HEK293 (cell line): ENCODE data around the gene ZNF574.
A peak's percentile ranks its signal among the peaks of the same experiment; 100 is the strongest.
"Not testable (repeated sequence)": the region's sequence is repeated elsewhere in the genome, so short reads cannot be mapped to it uniquely, and the experiment has no call there.

ENCODE experiments used
- CTCF ChIA-PET: fragments of 350-600 bp; formaldehyde crosslinking; extraction: SDS; loops from one replicate; lab custom pipeline; 2021; ENCODE audit warnings: antibody characterized with exemption; lab: Yijun Ruan, JAX
- POLR2A ChIA-PET: fragments of 300-600 bp; formaldehyde crosslinking; extraction: SDS; loops from one replicate; lab custom pipeline; 2020; ENCODE audit warnings: antibody characterized with exemption, inconsistent platforms; lab: Yijun Ruan, JAX
- H3K27ac ChIP-seq: fragments of 200-500 bp; sonication (Bioruptor generic); 2 replicates; pipeline ENCODE4 v1.5.1; 2014; ENCODE audit warnings: low read depth, low read length, control low read depth, inconsistent platforms; ENCODE audit errors: extremely low read depth
- H3K36me3 ChIP-seq, 2 experiments: fragments of 200-500 bp in 1 of 2; sonication (Bioruptor generic) in 1 of 2; 1 replicate in 1 of 2; 2 replicates in 1 of 2; pipeline ENCODE4 v1.5.1; 2014 to 2017; ENCODE audit warnings: inconsistent platforms in 2 of 2, low read length in 2 of 2; ENCODE audit not compliant: control insufficient read depth in 2 of 2, insufficient read depth in 1 of 2
- H3K4me1 ChIP-seq: fragments of 200-500 bp; sonication (Bioruptor generic); 2 replicates; pipeline ENCODE4 v1.5.1; 2014; ENCODE audit warnings: mild to moderate bottlenecking, low read length, inconsistent platforms; ENCODE audit not compliant: control insufficient read depth, insufficient read depth
- H3K4me3 ChIP-seq: 2 replicates; pipeline ENCODE4 v1.5.1; 2011; ENCODE audit warnings: low read depth, mild to moderate bottlenecking, control low read depth, low read length, moderate library complexity
- H3K9me3 ChIP-seq: fragments of 200-500 bp; sonication (Bioruptor generic); 2 replicates; pipeline ENCODE4 v1.5.1; 2014; ENCODE audit warnings: low read depth, low read length, inconsistent platforms; ENCODE audit not compliant: control insufficient read depth, insufficient read depth
- GLI2 ChIP-seq: fragments of 450-650 bp; formaldehyde crosslinking; IDR thresholded peaks from 2 replicates; pipeline ENCODE4; 2017; ENCODE audit warnings: missing biosample characterization, missing genetic modification characterization, low read depth, borderline replicate concordance
- HOXC10 ChIP-seq: sonication (generic); formaldehyde crosslinking; IDR thresholded peaks from 2 replicates; pipeline ENCODE4 v1.8.1; 2023; ENCODE audit warnings: mild to moderate bottlenecking, missing genetic modification reagents
- KLF1 ChIP-seq: fragments of 450-650 bp; formaldehyde crosslinking; IDR thresholded peaks from 2 replicates; pipeline ENCODE4 v1.5.1; 2016; ENCODE audit warnings: missing biosample characterization, missing genetic modification characterization
- KLF10 ChIP-seq: fragments of 450-650 bp; IDR thresholded peaks from 2 replicates; pipeline ENCODE4 v1.5.1; 2018; ENCODE audit warnings: missing biosample characterization, mild to moderate bottlenecking, missing genetic modification characterization
- KLF9 ChIP-seq: fragments of 450-650 bp; formaldehyde crosslinking; IDR thresholded peaks from 2 replicates; pipeline ENCODE4 v1.5.1; 2016; ENCODE audit warnings: missing biosample characterization, missing genetic modification characterization, low read depth
- PRDM1 ChIP-seq: fragments of 450-650 bp; formaldehyde crosslinking; IDR thresholded peaks from 2 replicates; pipeline ENCODE4; 2016; ENCODE audit warnings: missing biosample characterization, missing genetic modification characterization
- SCRT1 ChIP-seq: fragments of 450-650 bp; formaldehyde crosslinking; IDR thresholded peaks from 2 replicates; pipeline ENCODE4 v1.5.1; 2016; ENCODE audit warnings: missing biosample characterization, missing genetic modification characterization, borderline replicate concordance
- SCRT2 ChIP-seq: fragments of 450-650 bp; formaldehyde crosslinking; IDR thresholded peaks from 2 replicates; pipeline ENCODE4 v1.5.1; 2016; ENCODE audit warnings: missing biosample characterization, missing genetic modification characterization
- ZBTB10 ChIP-seq: fragments of 450-650 bp; formaldehyde crosslinking; IDR thresholded peaks from 2 replicates; pipeline ENCODE4 v1.5.1; 2016; ENCODE audit warnings: missing biosample characterization, missing genetic modification characterization
- ZFHX2 ChIP-seq: fragments of 450-650 bp; formaldehyde crosslinking; conservative IDR thresholded peaks from 2 replicates; pipeline ENCODE4 v1.5.1; 2016; ENCODE audit warnings: missing biosample characterization, missing genetic modification characterization
- ZFP3 ChIP-seq: fragments of 450-650 bp; formaldehyde crosslinking; IDR thresholded peaks from 2 replicates; pipeline ENCODE4 v1.5.1; 2016; ENCODE audit warnings: low read depth, missing biosample characterization, missing genetic modification characterization
- ZNF18 ChIP-seq: fragments of 450-650 bp; formaldehyde crosslinking; IDR thresholded peaks from 2 replicates; pipeline ENCODE4 v1.5.1; 2016; ENCODE audit warnings: missing biosample characterization, missing genetic modification characterization
- ZNF621 ChIP-seq: fragments of 450-650 bp; formaldehyde crosslinking; IDR thresholded peaks from 2 replicates; pipeline ENCODE4 v1.5.1; 2017; ENCODE audit warnings: missing biosample characterization, missing genetic modification characterization
- ZNF623 ChIP-seq: fragments of 450-650 bp; formaldehyde crosslinking; IDR thresholded peaks from 2 replicates; pipeline ENCODE4 v1.5.1; 2016; ENCODE audit warnings: missing biosample characterization, missing genetic modification characterization
- ZNF704 ChIP-seq: fragments of 450-650 bp; formaldehyde crosslinking; IDR thresholded peaks from 2 replicates; pipeline ENCODE4 v1.5.1; 2016; ENCODE audit warnings: missing biosample characterization, missing genetic modification characterization
- ZNF791 ChIP-seq: fragments of 450-650 bp; formaldehyde crosslinking; IDR thresholded peaks from 2 replicates; pipeline ENCODE4 v1.5.1; 2016; ENCODE audit warnings: missing biosample characterization, missing genetic modification characterization
- ZNF830 ChIP-seq: fragments of 450-650 bp; IDR thresholded peaks from 2 replicates; pipeline ENCODE4 v1.5.0; 2018; ENCODE audit warnings: missing biosample characterization, missing genetic modification characterization, low read depth, mild to moderate bottlenecking, moderate library complexity
- ZSCAN18 ChIP-seq: fragments of 450-650 bp; formaldehyde crosslinking; IDR thresholded peaks from 2 replicates; pipeline ENCODE4 v1.5.1; 2016; ENCODE audit warnings: missing biosample characterization, missing genetic modification characterization

Gene ZNF574

GRCh38 chr19:42040491-42040890 lies 35.5 kb upstream of the ZNF574 start:
- peak; percentile 58; the same call in 1 of the 2 replicates for TF ChIP-seq SCRT1 (tag by site-specific recombination)
- peak; percentile 73 for TF ChIP-seq ZFHX2 (tag by site-specific recombination)
- TF ChIP-seq KLF1 (tag by site-specific recombination), result peak; percentile 20; the same call in 1 of the 2 replicates
- peak; percentile 95 for TF ChIP-seq SCRT2 (tag by site-specific recombination)
- H3K4me1 ChIP-seq, H3K9me3 ChIP-seq, H3K27ac ChIP-seq, H3K4me3 ChIP-seq, H3K36me3 ChIP-seq: not testable (repeated sequence)
- ChIA-PET POLR2A (interaction anchor here (1.5 kb wide), 1 partner anchor 36 kb away, joined by 5 read pairs; the partner anchor contains the start of gene ZNF574), CTCF (interaction anchor here (0.5 to 4.3 kb wide), 5 partner anchors 9 to 1066 kb away, joined by 3 to 37 read pairs (median 4); partner anchors contain the start of gene RPS19)

GRCh38 chr19:42042455-42043170 lies 33.4 kb upstream of the ZNF574 start:
- Histone ChIP-seq H3K27ac (no peak overlapping the region), H3K36me3 (no peaks in the 10 kb centered on the region; a peak in 1 of 3 replicates)
- POLR2A ChIA-PET, result no interaction called here
- no peak for TF ChIP-seq ZNF623 (tag by site-specific recombination)
- TF ChIP-seq ZFP3 (tag by site-specific recombination), result no peak
- TF ChIP-seq, all 188 proteins: peak for 0
- H3K4me1 ChIP-seq, result no peaks in the 10 kb centered on the region
- CTCF ChIA-PET, result interaction anchor here (0.6 to 5.0 kb wide), 4 partner anchors 8 to 90 kb away, joined by 3 to 57 read pairs (median 20); no protein-coding TSS in a partner anchor
- H3K4me3 ChIP-seq, result no peak overlapping the region
- H3K9me3 ChIP-seq, result no peaks in the 10 kb centered on the region

GRCh38 chr19:42045575-42045974 lies 30.4 kb upstream of the ZNF574 start:
- ChIA-PET POLR2A (no interaction called here), CTCF (interaction anchor here (0.5 to 5.0 kb wide), 6 partner anchors 11 to 57 kb away, joined by 3 to 57 read pairs (median 6); no protein-coding TSS in a partner anchor)
- H3K9me3 ChIP-seq, result no peaks in the 10 kb centered on the region
- TF ChIP-seq KLF10 (tag by site-specific recombination) (no peak), KLF9 (tag by site-specific recombination) (no peak), ZNF830 (tag by site-specific recombination) (no peak), ZNF791 (no peak)
- H3K27ac ChIP-seq, result no peak overlapping the region
- no peaks in the 10 kb centered on the region; a peak in 1 of 3 replicates for H3K36me3 ChIP-seq
- H3K4me3 ChIP-seq, result no peak overlapping the region
- no peaks in the 10 kb centered on the region for H3K4me1 ChIP-seq

GRCh38 chr19:42048992-42049391 lies 27.0 kb upstream of the ZNF574 start:
- H3K36me3 ChIP-seq, result no peaks in the 10 kb centered on the region; a peak in 1 of 3 replicates
- no peak overlapping the region for H3K4me3 ChIP-seq
- TF ChIP-seq ZNF18 (tag by site-specific recombination) (no peak), ZSCAN18 (tag by site-specific recombination) (no peak), PRDM1 (tag by site-specific recombination) (peak; percentile 40; the same call in 1 of the 2 replicates), ZNF704 (tag by site-specific recombination) (no peak), ZNF621 (tag by site-specific recombination) (no peak), ZBTB10 (tag by site-specific recombination) (no peak), GLI2 (tag by site-specific recombination) (no peak), HOXC10 (CRISPR knock-in tag) (no peak)

More at GRCh38 chr19:42048992-42049391, 27.0 kb upstream of the ZNF574 start:
- Histone ChIP-seq H3K9me3 (no peaks in the 10 kb centered on the region), H3K27ac (no peak overlapping the region), H3K4me1 (peaks cover 5% of the 10 kb centered on the region; the same call in 1 of the 2 replicates)
- ChIA-PET POLR2A (interaction anchor here (0.6 to 1.0 kb wide), 2 partner anchors 23 to 348 kb away, joined by 3 read pairs; no protein-coding TSS in a partner anchor), CTCF (interaction anchor here (0.6 to 2.4 kb wide), 3 partner anchors 10 to 20 kb away, joined by 3 to 16 read pairs (median 8); no protein-coding TSS in a partner anchor)
